ENCODE data around the gene POLDIP2. TPM values are rescaled to one million over a fixed set of nuclear protein-coding genes. Genes with fewer than 3 reads are reported as not detected.

The POLDIP2 gene
- total and polyA plus RNA-seq, 2 of the 13 experiments (the other 11 are each of a cell fraction or from before 2014, with no cell fraction given): 85.9 to 114 TPM

DNA sequence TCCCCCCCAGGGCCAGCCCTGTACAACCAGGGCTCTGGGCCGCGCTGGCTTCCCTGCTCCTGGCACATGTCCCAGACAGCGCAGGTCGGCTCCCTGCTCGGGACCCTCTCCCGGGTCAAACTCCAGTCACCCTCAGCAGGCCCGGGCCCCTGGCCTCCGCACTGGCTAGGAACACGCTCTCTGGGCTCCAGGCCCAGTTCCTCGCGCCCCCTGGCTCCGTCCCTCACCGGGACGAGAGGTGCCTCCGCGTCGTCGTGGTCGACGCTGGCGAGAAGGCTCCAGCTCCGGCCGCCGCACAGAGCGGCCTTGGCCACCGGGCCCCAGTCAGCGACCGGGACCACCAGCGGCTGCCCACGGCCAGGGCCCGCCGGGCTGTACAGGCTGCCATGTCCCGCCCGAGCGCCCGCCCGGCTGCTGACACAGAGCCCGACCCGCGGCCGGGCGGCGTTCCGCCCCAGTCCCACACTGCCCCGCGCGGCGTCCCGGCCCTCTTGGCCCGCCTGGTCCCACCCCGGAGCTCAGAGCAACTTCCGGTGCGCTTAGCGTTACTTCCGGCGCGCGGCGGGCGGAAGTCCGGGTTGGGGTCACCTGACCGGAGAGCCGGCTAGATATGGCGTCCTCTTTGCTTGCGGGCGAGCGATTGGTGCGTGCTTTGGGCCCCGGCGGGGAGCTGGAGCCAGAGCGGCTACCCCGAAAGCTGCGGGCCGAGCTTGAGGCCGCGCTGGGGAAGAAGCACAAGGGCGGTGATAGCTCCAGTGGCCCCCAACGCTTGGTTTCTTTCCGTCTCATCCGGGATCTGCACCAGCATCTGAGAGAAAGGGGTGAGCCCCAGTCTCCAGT is at the start of gene POLDIP2 (continued):
- TF ChIP-seq, protein P1, sequence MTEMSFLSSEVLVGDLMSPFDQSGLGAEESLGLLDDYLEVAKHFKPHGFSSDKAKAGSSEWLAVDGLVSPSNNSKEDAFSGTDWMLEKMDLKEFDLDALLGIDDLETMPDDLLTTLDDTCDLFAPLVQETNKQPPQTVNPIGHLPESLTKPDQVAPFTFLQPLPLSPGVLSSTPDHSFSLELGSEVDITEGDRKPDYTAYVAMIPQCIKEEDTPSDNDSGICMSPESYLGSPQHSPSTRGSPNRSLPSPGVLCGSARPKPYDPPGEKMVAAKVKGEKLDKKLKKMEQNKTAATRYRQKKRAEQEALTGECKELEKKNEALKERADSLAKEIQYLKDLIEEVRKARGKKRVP (CRISPR knock-in tag; IDR thresholded peaks at IDR 0.05): peak in 1 of 2 experiments; percentile 73; a peak in 2 of 4 replicates
- TF ChIP-seq TEF (CRISPR knock-in tag; IDR thresholded peaks at IDR 0.05) (peak; percentile 9; the same call in 1 of the 2 replicates), ZBTB40 (IDR thresholded peaks at IDR 0.05) (peak; percentile 97), ZBTB40 (CRISPR knock-in tag; IDR thresholded peaks at IDR 0.05) (peak; percentile 68), PHF5A (CRISPR knock-in tag; IDR thresholded peaks at IDR 0.05; ENCODE audit: low read depth, unreplicated experiment) (peak; percentile 81), TGIF2 (CRISPR knock-in tag; IDR thresholded peaks at IDR 0.05) (0 out of 2 replicates have a peak, but pooled peaks have one; percentile 52), EZH2 (conservative IDR thresholded peaks at IDR 0.05; ENCODE audit: low read depth, low read length) (no peak), ARID4A (CRISPR knock-in tag; IDR thresholded peaks at IDR 0.05; ENCODE audit: borderline replicate concordance) (peak; percentile 97), ISL2 (CRISPR knock-in tag; IDR thresholded peaks at IDR 0.05) (peak; percentile 66; the same call in 1 of the 2 replicates), SIN3B (IDR thresholded peaks at IDR 0.05; ENCODE audit: low read length) (peak; percentile 95), SAP130 (CRISPR knock-in tag; IDR thresholded peaks at IDR 0.05; ENCODE audit: low read depth) (peak; percentile 97), SP140L (CRISPR knock-in tag; IDR thresholded peaks at IDR 0.05; ENCODE audit: borderline replicate concordance) (no peak), ZNF335 (CRISPR knock-in tag; IDR thresholded peaks at IDR 0.05) (peak; percentile 41; the same call in 1 of the 2 replicates)
